ENCODE data around the gene CCNK. TPM values are rescaled to one million over a fixed set of nuclear protein-coding genes. Genes with fewer than 3 reads are reported as not detected.
A peak's percentile ranks its signal among the peaks of the same experiment; 100 is the strongest.

The CCNK gene
- total and polyA plus RNA-seq, 2 of the 13 experiments (the other 11 are each of a cell fraction or from before 2014, with no cell fraction given), result 4.9 to 9.7 TPM

- no peak overlapping the region for H3K27ac ChIP-seq (ENCODE audit: extremely low read length, insufficient read depth, low read length)
- FAIRE-seq (no peak), DNase-seq (ENCODE audit: low spot score) (no peak), ATAC-seq (no peak)
- no peak overlapping the region for H3K9ac ChIP-seq (ENCODE audit: insufficient read depth, low read depth, low read length)
- H3K27me3 ChIP-seq (ENCODE audit: control insufficient read depth in 1 of 2, insufficient read depth in 2 of 2, low read length in 2 of 2), result no peaks in the 10 kb centered on the region
- peaks cover 8 to 22% of the 10 kb centered on the region in 2 experiments; a peak in 4 of 5 replicates for H3K36me3 ChIP-seq (replicated peaks in 1 of 2; ENCODE audit: control insufficient read depth in 1 of 2, insufficient read depth in 2 of 2, low read length in 2 of 2)
- H3K4me3 ChIP-seq (replicated peaks in 1 of 3; ENCODE audit: insufficient read depth in 1 of 3, low read depth in 2 of 3, low read length in 3 of 3), result no peak overlapping the region
- peaks cover 6% of the 10 kb centered on the region for H3K79me2 ChIP-seq (ENCODE audit: insufficient read depth, low read length)
- no peak overlapping the region for H3K4me2 ChIP-seq (ENCODE audit: low read depth, low read length)
- POLR2A ChIA-PET, result interaction anchor here (1.4 kb wide), 1 partner anchor 32 kb away, joined by 3 read pairs; no protein-coding TSS in a partner anchor
- CTCF ChIA-PET (ENCODE audit: low intra/inter-chr PET ratio, low total read pairs), result no interaction called here
- peaks cover 24% of the 10 kb centered on the region; the same call in 1 of the 2 replicates for H4K20me1 ChIP-seq (ENCODE audit: insufficient read depth, low read length)
- no TSS peak for BruUV-seq (replicated peaks)
- H3K4me1 ChIP-seq (ENCODE audit: insufficient read depth, low read length), result peaks cover 21% of the 10 kb centered on the region
- intact Hi-C loops (cut with micrococcal nuclease; ENCODE audit: unreplicated experiment), result no loop called here
- 96% methylated on average over 5 of the region's 11 CpGs for WGBS (ENCODE audit: low lambda C conversion rate)
- in situ Hi-C loops (cut with HindIII; ENCODE audit: extremely low pct_ligation_motif_present, low pct_unique_long_range_greater_than_20kb), result loop anchor here (5.0 to 10.0 kb wide), 2 partner anchors 112 to 364 kb away; no protein-coding TSS in a partner anchor
- H2AFZ ChIP-seq (ENCODE audit: low read length), result no peak overlapping the region
- H3K9me3 ChIP-seq (ENCODE audit: low read length), result no peaks in the 10 kb centered on the region
- TF ChIP-seq AGO2 (optimal IDR thresholded peaks at IDR 0.05; ENCODE audit: low read depth, low read length) (peak; percentile 27), ZFP36 (IDR thresholded peaks at IDR 0.05; ENCODE audit: borderline replicate concordance, low read depth, low read length, partially characterized antibody) (peak; percentile 83), SETDB1 (CRISPR knock-in tag; IDR thresholded peaks at IDR 0.05; ENCODE audit: borderline replicate concordance) (no peak)
Observed at GRCh38 chr14:99520571-99521081, 39.4 kb downstream of the CCNK start.

- no peak for DNase-seq (ENCODE audit: low spot score)
- H3K4me3 ChIP-seq (replicated peaks in 1 of 3; ENCODE audit: insufficient read depth in 1 of 3, low read depth in 2 of 3, low read length in 3 of 3), result no peak overlapping the region
- H3K27ac ChIP-seq (ENCODE audit: extremely low read length, insufficient read depth, low read length), result no peak overlapping the region
- H3K36me3 ChIP-seq (replicated peaks in 1 of 2; ENCODE audit: control insufficient read depth in 1 of 2, insufficient read depth in 2 of 2, low read length in 2 of 2), result peaks cover 8 to 18% of the 10 kb centered on the region in 2 experiments; a peak in 4 of 5 replicates
- H2AFZ ChIP-seq (ENCODE audit: low read length), result no peak overlapping the region
- ATAC-seq, result no peak
- H3K79me2 ChIP-seq (ENCODE audit: insufficient read depth, low read length), result peaks cover 6% of the 10 kb centered on the region
- H3K27me3 ChIP-seq (ENCODE audit: control insufficient read depth in 1 of 2, insufficient read depth in 2 of 2, low read length in 2 of 2), result no peaks in the 10 kb centered on the region
- peaks cover 23% of the 10 kb centered on the region; the same call in 1 of the 2 replicates for H4K20me1 ChIP-seq (ENCODE audit: insufficient read depth, low read length)
- H3K4me2 ChIP-seq (ENCODE audit: low read depth, low read length), result no peak overlapping the region
- intact Hi-C loops (cut with micrococcal nuclease; ENCODE audit: unreplicated experiment), result no loop called here
- H3K9me3 ChIP-seq (ENCODE audit: low read length), result no peaks in the 10 kb centered on the region
- H3K9ac ChIP-seq (ENCODE audit: insufficient read depth, low read depth, low read length), result no peak overlapping the region
- in situ Hi-C loops (cut with HindIII; ENCODE audit: extremely low pct_ligation_motif_present, low pct_unique_long_range_greater_than_20kb), result loop anchor here (5.0 to 10.0 kb wide), 2 partner anchors 111 to 363 kb away; no protein-coding TSS in a partner anchor
- no TSS peak for BruUV-seq (replicated peaks)
- WGBS (ENCODE audit: low lambda C conversion rate), result 98% methylated on average over 9 of the region's 25 CpGs
- FAIRE-seq, result no peak
- CTCF ChIA-PET (ENCODE audit: low intra/inter-chr PET ratio, low total read pairs), result no interaction called here
- POLR2A ChIA-PET, result interaction anchor here (1.3 to 1.4 kb wide), 2 partner anchors 31 to 34 kb away, joined by 3 read pairs; no protein-coding TSS in a partner anchor
- H3K4me1 ChIP-seq (ENCODE audit: insufficient read depth, low read length), result peaks cover 21% of the 10 kb centered on the region
- TF ChIP-seq ZMYM4 (CRISPR knock-in tag; IDR thresholded peaks at IDR 0.05) (no peak), RFX1 (IDR thresholded peaks at IDR 0.05) (no peak), ZNF780A (CRISPR knock-in tag; IDR thresholded peaks at IDR 0.05) (no peak), RXRA (CRISPR knock-in tag; IDR thresholded peaks at IDR 0.05) (no peak), YEATS2 (CRISPR knock-in tag; IDR thresholded peaks at IDR 0.05; ENCODE audit: borderline replicate concordance) (no peak), ZFX (CRISPR knock-in tag; IDR thresholded peaks at IDR 0.05; ENCODE audit: low read depth) (no peak), ZNF768 (CRISPR knock-in tag; IDR thresholded peaks at IDR 0.05) (no peak), KDM6A (CRISPR knock-in tag; IDR thresholded peaks at IDR 0.05; ENCODE audit: low read depth) (no peak), SMAD3 (CRISPR knock-in tag; IDR thresholded peaks at IDR 0.05) (no peak), FOXK1 (CRISPR knock-in tag; IDR thresholded peaks at IDR 0.05; ENCODE audit: borderline replicate concordance, low read depth) (no peak), HMG20A (CRISPR knock-in tag; IDR thresholded peaks at IDR 0.05; ENCODE audit: borderline replicate concordance) (no peak), TBL1XR1 (IDR thresholded peaks at IDR 0.05; ENCODE audit: borderline replicate concordance, low read length, partially characterized antibody) (no peak), ZBTB7A (CRISPR knock-in tag; IDR thresholded peaks at IDR 0.05) (no peak), ZMAT5 (CRISPR knock-in tag; IDR thresholded peaks at IDR 0.05; ENCODE audit: borderline replicate concordance, low read depth) (no peak), RFX3 (CRISPR knock-in tag; IDR thresholded peaks at IDR 0.05) (no peak)
Observed at GRCh38 chr14:99521176-99522024, 40.2 kb downstream of the CCNK start.

Data from HepG2 (cell line).